SK-N-SH (cell line): ENCODE measurements around the gene CFAP52.

Source experiments
- EZH2phosphoT487 ChIP-seq: fragments of 200-600 bp; sonication (generic); IDR thresholded peaks from 2 replicates; pipeline ENCODE4 v1.6.1; 2017; ENCODE audit warnings: low read depth, mixed run types, mild to moderate bottlenecking, antibody characterized with exemption, moderate library complexity, borderline replicate concordance
- FOSL2 ChIP-seq: IDR thresholded peaks from 2 replicates; pipeline ENCODE4 v1.4.0; 2012; ENCODE audit warnings: low read depth, mild to moderate bottlenecking, moderate library complexity, borderline replicate concordance
- JUND ChIP-seq: IDR thresholded peaks from 2 replicates; pipeline ENCODE4 v1.4.0; 2012
- MEF2A ChIP-seq: IDR thresholded peaks from 2 replicates; pipeline ENCODE4 v1.4.0; 2012; ENCODE audit warnings: low read depth, borderline replicate concordance
- POLR2AphosphoS5 ChIP-seq: IDR thresholded peaks from 2 replicates; pipeline ENCODE4 v1.6.1; 2012; ENCODE audit warnings: low read depth, low read length
- RFX5 ChIP-seq: IDR thresholded peaks from 2 replicates; pipeline ENCODE4 v1.6.1; 2012; ENCODE audit warnings: mild to moderate bottlenecking, improper control_type of control experiment, low read length
- SIN3A ChIP-seq: IDR thresholded peaks from 2 replicates; pipeline ENCODE4 v1.6.1; 2012; ENCODE audit warnings: low read depth, mild to moderate bottlenecking, low read length, moderate library complexity, borderline replicate concordance
- TAF1 ChIP-seq: IDR thresholded peaks from 2 replicates; pipeline ENCODE4 v1.6.1; 2012; ENCODE audit warnings: low read depth, mild to moderate bottlenecking, low read length, moderate library complexity, borderline replicate concordance
- YY1 ChIP-seq: IDR thresholded peaks from 2 replicates; pipeline ENCODE4 v1.4.0; 2012; ENCODE audit warnings: low read depth, mild to moderate bottlenecking
- TF ChIP-seq, protein P1 (sequence below): fragments of 200-600 bp; sonication (generic); IDR thresholded peaks from 2 replicates; pipeline ENCODE4 v1.6.1; 2017; ENCODE audit warnings: antibody characterized with exemption, mild to moderate bottlenecking, moderate library complexity
- TF ChIP-seq, protein P2 (sequence below): IDR thresholded peaks from 2 replicates; pipeline ENCODE4 v1.4.0; 2012; ENCODE audit warnings: low read depth
- TF ChIP-seq, protein P3 (sequence below): IDR thresholded peaks from 2 replicates; pipeline ENCODE4 v1.4.0; 2012; ENCODE audit warnings: low read depth, borderline replicate concordance
- TF ChIP-seq, protein P4 (sequence below): IDR thresholded peaks from 2 replicates; pipeline ENCODE4; 2012
- TF ChIP-seq, protein P5 (sequence below): IDR thresholded peaks from 2 replicates; pipeline ENCODE4 v1.6.1; 2012; ENCODE audit warnings: mild to moderate bottlenecking, low read depth, low read length, moderate library complexity

DNA sequence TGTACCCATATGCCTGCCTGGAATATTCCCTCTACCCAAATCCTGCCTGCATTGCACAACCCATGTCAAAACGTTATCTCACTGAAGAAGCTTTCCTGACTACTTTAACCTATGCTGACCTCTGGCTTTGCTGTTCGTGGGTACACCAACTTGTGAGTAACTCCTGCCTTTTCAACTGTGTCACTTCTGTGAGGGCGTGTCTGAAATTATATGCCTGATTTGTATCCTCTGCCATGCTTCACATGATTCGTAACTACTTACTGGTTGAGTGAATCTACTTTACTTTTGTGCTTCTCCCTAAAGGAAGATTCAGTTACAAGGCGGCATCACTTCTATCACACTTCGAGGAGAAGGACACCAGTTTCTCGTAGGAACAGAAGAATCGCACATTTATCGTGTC, 35.6 kb downstream of the CFAP52 start:
- TF ChIP-seq RFX5 (no peak), TAF1 (no peak), SIN3A (no peak), MEF2A (no peak), JUND (no peak), POLR2AphosphoS5 (no peak), YY1 (no peak), FOSL2 (no peak), EZH2phosphoT487 (no peak)
- TF ChIP-seq, protein P1, sequence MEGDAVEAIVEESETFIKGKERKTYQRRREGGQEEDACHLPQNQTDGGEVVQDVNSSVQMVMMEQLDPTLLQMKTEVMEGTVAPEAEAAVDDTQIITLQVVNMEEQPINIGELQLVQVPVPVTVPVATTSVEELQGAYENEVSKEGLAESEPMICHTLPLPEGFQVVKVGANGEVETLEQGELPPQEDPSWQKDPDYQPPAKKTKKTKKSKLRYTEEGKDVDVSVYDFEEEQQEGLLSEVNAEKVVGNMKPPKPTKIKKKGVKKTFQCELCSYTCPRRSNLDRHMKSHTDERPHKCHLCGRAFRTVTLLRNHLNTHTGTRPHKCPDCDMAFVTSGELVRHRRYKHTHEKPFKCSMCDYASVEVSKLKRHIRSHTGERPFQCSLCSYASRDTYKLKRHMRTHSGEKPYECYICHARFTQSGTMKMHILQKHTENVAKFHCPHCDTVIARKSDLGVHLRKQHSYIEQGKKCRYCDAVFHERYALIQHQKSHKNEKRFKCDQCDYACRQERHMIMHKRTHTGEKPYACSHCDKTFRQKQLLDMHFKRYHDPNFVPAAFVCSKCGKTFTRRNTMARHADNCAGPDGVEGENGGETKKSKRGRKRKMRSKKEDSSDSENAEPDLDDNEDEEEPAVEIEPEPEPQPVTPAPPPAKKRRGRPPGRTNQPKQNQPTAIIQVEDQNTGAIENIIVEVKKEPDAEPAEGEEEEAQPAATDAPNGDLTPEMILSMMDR, result no peak
- TF ChIP-seq, protein P2, sequence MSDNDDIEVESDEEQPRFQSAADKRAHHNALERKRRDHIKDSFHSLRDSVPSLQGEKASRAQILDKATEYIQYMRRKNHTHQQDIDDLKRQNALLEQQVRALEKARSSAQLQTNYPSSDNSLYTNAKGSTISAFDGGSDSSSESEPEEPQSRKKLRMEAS, result no peak
- TF ChIP-seq, protein P3, sequence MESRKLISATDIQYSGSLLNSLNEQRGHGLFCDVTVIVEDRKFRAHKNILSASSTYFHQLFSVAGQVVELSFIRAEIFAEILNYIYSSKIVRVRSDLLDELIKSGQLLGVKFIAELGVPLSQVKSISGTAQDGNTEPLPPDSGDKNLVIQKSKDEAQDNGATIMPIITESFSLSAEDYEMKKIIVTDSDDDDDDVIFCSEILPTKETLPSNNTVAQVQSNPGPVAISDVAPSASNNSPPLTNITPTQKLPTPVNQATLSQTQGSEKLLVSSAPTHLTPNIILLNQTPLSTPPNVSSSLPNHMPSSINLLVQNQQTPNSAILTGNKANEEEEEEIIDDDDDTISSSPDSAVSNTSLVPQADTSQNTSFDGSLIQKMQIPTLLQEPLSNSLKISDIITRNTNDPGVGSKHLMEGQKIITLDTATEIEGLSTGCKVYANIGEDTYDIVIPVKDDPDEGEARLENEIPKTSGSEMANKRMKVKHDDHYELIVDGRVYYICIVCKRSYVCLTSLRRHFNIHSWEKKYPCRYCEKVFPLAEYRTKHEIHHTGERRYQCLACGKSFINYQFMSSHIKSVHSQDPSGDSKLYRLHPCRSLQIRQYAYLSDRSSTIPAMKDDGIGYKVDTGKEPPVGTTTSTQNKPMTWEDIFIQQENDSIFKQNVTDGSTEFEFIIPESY, result no peak
- TF ChIP-seq, protein P4, sequence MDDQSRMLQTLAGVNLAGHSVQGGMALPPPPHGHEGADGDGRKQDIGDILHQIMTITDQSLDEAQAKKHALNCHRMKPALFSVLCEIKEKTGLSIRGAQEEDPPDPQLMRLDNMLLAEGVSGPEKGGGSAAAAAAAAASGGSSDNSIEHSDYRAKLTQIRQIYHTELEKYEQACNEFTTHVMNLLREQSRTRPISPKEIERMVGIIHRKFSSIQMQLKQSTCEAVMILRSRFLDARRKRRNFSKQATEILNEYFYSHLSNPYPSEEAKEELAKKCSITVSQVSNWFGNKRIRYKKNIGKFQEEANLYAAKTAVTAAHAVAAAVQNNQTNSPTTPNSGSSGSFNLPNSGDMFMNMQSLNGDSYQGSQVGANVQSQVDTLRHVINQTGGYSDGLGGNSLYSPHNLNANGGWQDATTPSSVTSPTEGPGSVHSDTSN, result no peak
- TF ChIP-seq, protein P5, sequence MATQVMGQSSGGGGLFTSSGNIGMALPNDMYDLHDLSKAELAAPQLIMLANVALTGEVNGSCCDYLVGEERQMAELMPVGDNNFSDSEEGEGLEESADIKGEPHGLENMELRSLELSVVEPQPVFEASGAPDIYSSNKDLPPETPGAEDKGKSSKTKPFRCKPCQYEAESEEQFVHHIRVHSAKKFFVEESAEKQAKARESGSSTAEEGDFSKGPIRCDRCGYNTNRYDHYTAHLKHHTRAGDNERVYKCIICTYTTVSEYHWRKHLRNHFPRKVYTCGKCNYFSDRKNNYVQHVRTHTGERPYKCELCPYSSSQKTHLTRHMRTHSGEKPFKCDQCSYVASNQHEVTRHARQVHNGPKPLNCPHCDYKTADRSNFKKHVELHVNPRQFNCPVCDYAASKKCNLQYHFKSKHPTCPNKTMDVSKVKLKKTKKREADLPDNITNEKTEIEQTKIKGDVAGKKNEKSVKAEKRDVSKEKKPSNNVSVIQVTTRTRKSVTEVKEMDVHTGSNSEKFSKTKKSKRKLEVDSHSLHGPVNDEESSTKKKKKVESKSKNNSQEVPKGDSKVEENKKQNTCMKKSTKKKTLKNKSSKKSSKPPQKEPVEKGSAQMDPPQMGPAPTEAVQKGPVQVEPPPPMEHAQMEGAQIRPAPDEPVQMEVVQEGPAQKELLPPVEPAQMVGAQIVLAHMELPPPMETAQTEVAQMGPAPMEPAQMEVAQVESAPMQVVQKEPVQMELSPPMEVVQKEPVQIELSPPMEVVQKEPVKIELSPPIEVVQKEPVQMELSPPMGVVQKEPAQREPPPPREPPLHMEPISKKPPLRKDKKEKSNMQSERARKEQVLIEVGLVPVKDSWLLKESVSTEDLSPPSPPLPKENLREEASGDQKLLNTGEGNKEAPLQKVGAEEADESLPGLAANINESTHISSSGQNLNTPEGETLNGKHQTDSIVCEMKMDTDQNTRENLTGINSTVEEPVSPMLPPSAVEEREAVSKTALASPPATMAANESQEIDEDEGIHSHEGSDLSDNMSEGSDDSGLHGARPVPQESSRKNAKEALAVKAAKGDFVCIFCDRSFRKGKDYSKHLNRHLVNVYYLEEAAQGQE, result no peak
